ENCODE results near the gene HERC2. TPM values are rescaled to one million over a fixed set of nuclear protein-coding genes. Genes with fewer than 3 reads are reported as not detected.

HERC2 gene
- total and polyA plus RNA-seq, 7 donors = 11.1 to 85.6 (median 42.5) TPM

- Histone ChIP-seq H3K9me3 (no peaks in the 10 kb centered on the region), H3K27me3 (peaks cover 6 to 24% (median 22%) of the 10 kb centered on the region in 3 donors), H3K4me1 (peaks cover 0 to 19% (median 18%) of the 10 kb centered on the region in 4 donors), H3K36me3 (peaks cover 22 to 46% (median 38%) of the 10 kb centered on the region in 4 donors), H3K4me3 (no peak overlapping the region), H3K27ac (peak overlapping the region in 1 of 4 donors; percentile 66)
- no peak for TF ChIP-seq CTCF (IDR thresholded peaks at IDR 0.05)
- no peak for TF ChIP-seq POLR2A (IDR thresholded peaks at IDR 0.05)
- no peak for TF ChIP-seq EP300 (IDR thresholded peaks at IDR 0.05)
- TF ChIP-seq POLR2AphosphoS5 (IDR thresholded peaks at IDR 0.05) = no peak
- intact Hi-C loops (cut with DNase I) = no loop called here
- peak; percentile 43 for DNase-seq
- 79 to 80% methylated on average over 7 of the region's 7 CpGs for WGBS, 2 donors
These were observed 211.5 kb downstream of the HERC2 start for GRCh38 chr15:28110481-28110881.

GRCh38 chr15:28109626-28110455 lies 212.1 kb downstream of the HERC2 start:
- TF ChIP-seq CTCF (IDR thresholded peaks at IDR 0.05) (no peak), EP300 (IDR thresholded peaks at IDR 0.05) (no peak), POLR2AphosphoS5 (IDR thresholded peaks at IDR 0.05) (no peak)
- H3K9me3 ChIP-seq = no peaks in the 10 kb centered on the region
- intact Hi-C loops (cut with DNase I) = no loop called here
- H3K36me3 ChIP-seq = peaks cover 22 to 39% (median 36%) of the 10 kb centered on the region in 4 donors
- peaks cover 0 to 19% (median 18%) of the 10 kb centered on the region in 4 donors for H3K4me1 ChIP-seq
- H3K27ac ChIP-seq = peak overlapping the region in 1 of 4 donors; percentile 66
- peak; percentile 47 for DNase-seq
- H3K27me3 ChIP-seq = peaks cover 6 to 31% (median 29%) of the 10 kb centered on the region in 3 donors
- 92 to 93% methylated on average over 25 of the region's 25 CpGs for whole genome bisulfite sequencing, 2 donors
- no peak overlapping the region for H3K4me3 ChIP-seq

- DNase-seq = no peak
- 37 to 61% methylated on average over 8 of the region's 8 CpGs for WGBS, 2 donors
- TF ChIP-seq POLR2AphosphoS5 (IDR thresholded peaks at IDR 0.05) (no peak), CTCF (IDR thresholded peaks at IDR 0.05) (no peak), POLR2A (IDR thresholded peaks at IDR 0.05) (no peak), EP300 (IDR thresholded peaks at IDR 0.05) (no peak)
- no peaks in the 10 kb centered on the region for H3K9me3 ChIP-seq
- peak overlapping the region in 1 of 4 donors; percentile 55 for H3K4me3 ChIP-seq
- H3K27me3 ChIP-seq = peaks cover 6 to 47% (median 34%) of the 10 kb centered on the region in 3 donors
- intact Hi-C loops (cut with DNase I) = no loop called here
- H3K27ac ChIP-seq = no peak overlapping the region
- H3K4me1 ChIP-seq = peaks cover 0 to 19% (median 18%) of the 10 kb centered on the region in 4 donors
- H3K36me3 ChIP-seq = peaks cover 5 to 20% (median 17%) of the 10 kb centered on the region in 4 donors
These were observed 214.1 kb downstream of the HERC2 start for GRCh38 chr15:28107904-28108275.

- H3K27ac ChIP-seq = peak overlapping the region in 1 of 4 donors; percentile 14
- peak overlapping the region; percentile 27 to 55 (median 48) for H3K4me3 ChIP-seq
- intact Hi-C loops (cut with DNase I) = no loop called here
- peaks cover 0 to 14% (median 11%) of the 10 kb centered on the region in 4 donors for H3K36me3 ChIP-seq
- no peaks in the 10 kb centered on the region for H3K9me3 ChIP-seq
- H3K4me1 ChIP-seq = peaks cover 0 to 19% (median 18%) of the 10 kb centered on the region in 4 donors
- TF ChIP-seq CTCF (IDR thresholded peaks at IDR 0.05) (no peak), POLR2AphosphoS5 (IDR thresholded peaks at IDR 0.05) (no peak), POLR2A (IDR thresholded peaks at IDR 0.05) (no peak), EP300 (IDR thresholded peaks at IDR 0.05) (no peak)
- H3K27me3 ChIP-seq = peaks cover 6 to 53% (median 34%) of the 10 kb centered on the region in 3 donors
- peak; percentile 57 for DNase-seq
- WGBS, 2 donors = 5 to 21% methylated on average over 63 of the region's 63 CpGs
These were observed 214.7 kb downstream of the HERC2 start for GRCh38 chr15:28107111-28107903.

Data from sigmoid colon (tissue), 7 donors.